ENCODE data around the gene EED. TPM values are rescaled to one million over a fixed set of nuclear protein-coding genes. Genes with fewer than 3 reads are reported as not detected.

EED gene
- 100 to 1,000 TPM in 1 of 2 donors, 10 to 100 TPM in 1; 89.3 to 143 TPM for total RNA-seq

- Mint-ChIP-seq H3K9me3 (no peaks in the 10 kb centered on the region), H3K36me3 (peaks cover 7% of the 10 kb centered on the region), H3K4me3 (no peak within 1 kb of the TSS), H3K27me3 (peaks cover 5 to 13% of the 10 kb centered on the region in 2 donors), H3K4me1 (ENCODE audit: low read depth in 2 of 2) (peaks cover 30 to 32% of the 10 kb centered on the region in 2 donors), H3K27ac (no peak within 1 kb of the TSS)
- ATAC-seq (peak; percentile 93 to 96), DNase-seq (ENCODE audit: low spot score) (peak; percentile 98)
These were observed at the start of gene EED for GRCh38 chr11:86244522-86245368. TSS of gene EED (plus strand) at chr11:86244753. CDS start at chr11:86245230, 477 bp downstream.

- Mint-ChIP-seq H3K9me3 (no peaks in the 10 kb centered on the region), H3K36me3 (no peaks in the 10 kb centered on the region), H3K4me1 (ENCODE audit: low read depth in 2 of 2) (peaks cover 36 to 37% of the 10 kb centered on the region in 2 donors), H3K4me3 (no peak overlapping the region), H3K27ac (peak overlapping the region in 1 of 2 donors; percentile 33), H3K27me3 (no peaks in the 10 kb centered on the region)
- ATAC-seq (no peak), DNase-seq (ENCODE audit: low spot score) (no peak)
These were observed 49.6 kb upstream of the EED start for GRCh38 chr11:86194998-86195397.

GRCh38 chr11:86196085-86196696 is 48.4 kb upstream of the EED start:
- no peak overlapping the region for H3K4me3 Mint-ChIP-seq
- no peaks in the 10 kb centered on the region for H3K27me3 Mint-ChIP-seq
- ATAC-seq, result no peak
- H3K27ac Mint-ChIP-seq, result no peak overlapping the region
- peaks cover 35 to 36% of the 10 kb centered on the region in 2 donors for H3K4me1 Mint-ChIP-seq (ENCODE audit: low read depth in 2 of 2)
- no peak for DNase-seq (ENCODE audit: low spot score)
- no peaks in the 10 kb centered on the region for H3K36me3 Mint-ChIP-seq
- no peaks in the 10 kb centered on the region for H3K9me3 Mint-ChIP-seq

- H3K27me3 Mint-ChIP-seq, result no peaks in the 10 kb centered on the region
- H3K4me3 Mint-ChIP-seq, result no peak overlapping the region
- no peak for DNase-seq (ENCODE audit: low spot score)
- H3K4me1 Mint-ChIP-seq (ENCODE audit: low read depth in 2 of 2), result peaks cover 34 to 36% of the 10 kb centered on the region in 2 donors
- no peak overlapping the region for H3K27ac Mint-ChIP-seq
- ATAC-seq, result no peak
- no peaks in the 10 kb centered on the region for H3K36me3 Mint-ChIP-seq
- H3K9me3 Mint-ChIP-seq, result no peaks in the 10 kb centered on the region
These were observed 47.6 kb upstream of the EED start for GRCh38 chr11:86196913-86197312.

GRCh38 chr11:86197448-86197847 is 47.1 kb upstream of the EED start:
- no peak overlapping the region for H3K4me3 Mint-ChIP-seq
- H3K27me3 Mint-ChIP-seq, result no peaks in the 10 kb centered on the region

GRCh38 chr11:86198139-86198538 is 46.4 kb upstream of the EED start:
- Mint-ChIP-seq H3K9me3 (no peaks in the 10 kb centered on the region), H3K27ac (no peak overlapping the region), H3K4me1 (ENCODE audit: low read depth in 2 of 2) (peaks cover 26 to 27% of the 10 kb centered on the region in 2 donors), H3K4me3 (no peak overlapping the region), H3K27me3 (no peaks in the 10 kb centered on the region), H3K36me3 (no peaks in the 10 kb centered on the region)
- DNase-seq (ENCODE audit: low spot score) (no peak), ATAC-seq (no peak)

More at GRCh38 chr11:86197448-86197847, 47.1 kb upstream of the EED start:
- Mint-ChIP-seq H3K36me3 (no peaks in the 10 kb centered on the region), H3K4me1 (ENCODE audit: low read depth in 2 of 2) (peaks cover 33 to 34% of the 10 kb centered on the region in 2 donors), H3K27ac (no peak overlapping the region), H3K9me3 (no peaks in the 10 kb centered on the region)
- no peak for DNase-seq (ENCODE audit: low spot score)
- no peak for ATAC-seq

- H3K4me3 Mint-ChIP-seq, result no peak overlapping the region
- H3K27ac Mint-ChIP-seq, result peak overlapping the region in 1 of 2 donors; percentile 19
- H3K36me3 Mint-ChIP-seq, result no peaks in the 10 kb centered on the region
- no peak for DNase-seq (ENCODE audit: low spot score)
- H3K4me1 Mint-ChIP-seq (ENCODE audit: low read depth in 2 of 2), result peaks cover 24% of the 10 kb centered on the region in 2 donors
- H3K27me3 Mint-ChIP-seq, result no peaks in the 10 kb centered on the region
- no peaks in the 10 kb centered on the region for H3K9me3 Mint-ChIP-seq
- ATAC-seq, result no peak
These were observed 45.2 kb upstream of the EED start for GRCh38 chr11:86199354-86199753.

GRCh38 chr11:86201371-86201884 is 43.1 kb upstream of the EED start:
- ATAC-seq (no peak), DNase-seq (ENCODE audit: low spot score) (no peak)
- Mint-ChIP-seq H3K4me3 (no peak overlapping the region), H3K27me3 (no peaks in the 10 kb centered on the region), H3K9me3 (no peaks in the 10 kb centered on the region), H3K4me1 (ENCODE audit: low read depth in 2 of 2) (peaks cover 13 to 19% of the 10 kb centered on the region in 2 donors), H3K27ac (no peak overlapping the region), H3K36me3 (no peaks in the 10 kb centered on the region)

- no peaks in the 10 kb centered on the region for H3K36me3 Mint-ChIP-seq
- DNase-seq (ENCODE audit: low spot score), result no peak
These were observed 42.6 kb upstream of the EED start for GRCh38 chr11:86202013-86202336.

GRCh38 chr11:86204356-86204755 is 40.2 kb upstream of the EED start:
- Mint-ChIP-seq H3K4me1 (ENCODE audit: low read depth in 2 of 2) (peaks cover 7 to 19% of the 10 kb centered on the region in 2 donors), H3K4me3 (no peak overlapping the region), H3K9me3 (no peaks in the 10 kb centered on the region), H3K27ac (peak overlapping the region in 1 of 2 donors; percentile 50), H3K36me3 (no peaks in the 10 kb centered on the region), H3K27me3 (no peaks in the 10 kb centered on the region)
- DNase-seq (ENCODE audit: low spot score) (no peak), ATAC-seq (no peak)

More at GRCh38 chr11:86202013-86202336, 42.6 kb upstream of the EED start:
- H3K9me3 Mint-ChIP-seq, result no peaks in the 10 kb centered on the region
- peaks cover 8 to 15% of the 10 kb centered on the region in 2 donors for H3K4me1 Mint-ChIP-seq (ENCODE audit: low read depth in 2 of 2)
- ATAC-seq, result peak; percentile 76 to 89
- no peak overlapping the region for H3K4me3 Mint-ChIP-seq
- no peak overlapping the region for H3K27ac Mint-ChIP-seq
- H3K27me3 Mint-ChIP-seq, result no peaks in the 10 kb centered on the region

GRCh38 chr11:86205421-86206336 is 38.9 kb upstream of the EED start:
- ATAC-seq (no peak), DNase-seq (ENCODE audit: low spot score) (no peak)
- Mint-ChIP-seq H3K36me3 (no peaks in the 10 kb centered on the region), H3K9me3 (no peaks in the 10 kb centered on the region), H3K27me3 (no peaks in the 10 kb centered on the region), H3K4me1 (ENCODE audit: low read depth in 2 of 2) (peaks cover 7 to 24% of the 10 kb centered on the region in 2 donors), H3K27ac (peak overlapping the region in 1 of 2 donors; percentile 50), H3K4me3 (no peak overlapping the region)

GRCh38 chr11:86206337-86206695 is 38.2 kb upstream of the EED start:
- H3K4me1 Mint-ChIP-seq (ENCODE audit: low read depth in 2 of 2), result peaks cover 12 to 28% of the 10 kb centered on the region in 2 donors
- no peak for DNase-seq (ENCODE audit: low spot score)
- no peak for ATAC-seq
- H3K4me3 Mint-ChIP-seq, result no peak overlapping the region
- H3K36me3 Mint-ChIP-seq, result no peaks in the 10 kb centered on the region
- H3K27me3 Mint-ChIP-seq, result no peaks in the 10 kb centered on the region
- no peaks in the 10 kb centered on the region for H3K9me3 Mint-ChIP-seq
- H3K27ac Mint-ChIP-seq, result no peak overlapping the region

GRCh38 chr11:86207413-86207812 is 37.1 kb upstream of the EED start:
- no peak for DNase-seq (ENCODE audit: low spot score)
- no peak for ATAC-seq
- Mint-ChIP-seq H3K36me3 (no peaks in the 10 kb centered on the region), H3K9me3 (no peaks in the 10 kb centered on the region), H3K4me3 (no peak overlapping the region), H3K27ac (no peak overlapping the region), H3K4me1 (ENCODE audit: low read depth in 2 of 2) (peaks cover 20 to 30% of the 10 kb centered on the region in 2 donors), H3K27me3 (no peaks in the 10 kb centered on the region)

Measured in natural killer cell treated with Interleukin-12 subunit alpha and Interleukin-12 subunit beta and Interleukin-15 and Interleukin-18, amount 100 ng/mL, for 72 hours (primary cell).